B cell (primary cell): ENCODE data around the gene EPG5.

Experiments
- CTCF ChIP-seq: fragments of 200-600 bp; IDR thresholded peaks from one replicate; pipeline ENCODE4 v1.8.0; 2022; ENCODE audit warnings: antibody characterized with exemption, mild to moderate bottlenecking
- EZH2 ChIP-seq: IDR thresholded peaks from 2 replicates; pipeline ENCODE4 v1.6.1; 2012; ENCODE audit warnings: borderline replicate concordance, low read depth, mild to moderate bottlenecking, moderate library complexity, low read length; ENCODE audit not compliant: insufficient read depth, poor library complexity, severe bottlenecking

DNA sequence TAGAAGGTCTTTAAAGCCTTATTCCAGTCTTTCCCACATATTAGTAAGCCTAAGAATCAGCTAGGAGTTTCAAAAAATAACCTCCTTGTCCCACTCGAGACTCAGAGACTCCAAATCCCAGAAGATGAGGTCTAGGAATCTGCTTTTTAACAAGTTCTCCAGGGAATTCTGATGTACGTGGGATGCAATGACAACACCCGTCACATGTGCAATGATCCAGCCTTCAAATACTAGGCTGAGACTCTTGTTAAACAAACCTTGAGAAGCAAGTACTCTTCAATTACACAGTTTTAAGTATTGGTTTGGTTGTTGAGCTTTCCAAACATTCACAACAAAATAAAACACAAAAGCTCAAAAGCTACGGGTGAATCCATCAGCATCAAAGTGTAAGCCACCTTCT, 53.9 kb downstream of the EPG5 start:
- no peak for TF ChIP-seq CTCF
- TF ChIP-seq EZH2 = no peak
